Measurements from ENCODE around the gene KLF9.

GRCh38 chr9:70403618-70404025, 10.8 kb downstream of the KLF9 start:
- TF ChIP-seq CTCF (conservative IDR thresholded peaks at IDR 0.05 in 1 of 2, IDR thresholded peaks at IDR 0.05 in 1 of 2; ENCODE audit: low read depth in 1 of 2, low read length in 2 of 2) (no peak), EZH2 (IDR thresholded peaks at IDR 0.05; ENCODE audit: low read length, missing control alignments) (no peak)

Measured in fibroblast of lung (primary cell).